GM13977 (cell line): Measurements from ENCODE around the gene MLLT10.

Experiments used
- DNase-seq: peaks from one replicate; pipeline ENCODE4 v3.0.0; 2012; ENCODE audit warnings: low spot score
- CTCF ChIP-seq: IDR thresholded peaks from 2 replicates; pipeline ENCODE4 v1.5.1; 2012; ENCODE audit warnings: mild to moderate bottlenecking, control low read depth; ENCODE audit not compliant: insufficient read depth; ENCODE audit errors: extremely low read depth, missing control alignments
- in situ Hi-C: fragments of 300-500 bp; cut with MboI; formaldehyde crosslinking; loops from one replicate; pipeline ENCODE4 v1.12.0; 2022; ENCODE audit warnings: low sequenced_read_pairs, low pct_unique_long_range_greater_than_20kb, mixed read lengths, inconsistent platforms; ENCODE audit not compliant: unreplicated experiment

The MLLT10 gene

GRCh38 chr10:21508706-21509331, 25.2 kb upstream of the MLLT10 start:
- no peak for DNase-seq
- no peak for TF ChIP-seq CTCF
- in situ Hi-C loops, result no loop called here

GRCh38 chr10:21509341-21510240, 24.4 kb upstream of the MLLT10 start:
- in situ Hi-C loops, result no loop called here
- TF ChIP-seq CTCF, result no peak

GRCh38 chr10:21510241-21511094, 23.6 kb upstream of the MLLT10 start:
- in situ Hi-C loops, result no loop called here
- peak; percentile 59 for DNase-seq
- no peak for TF ChIP-seq CTCF

More at GRCh38 chr10:21509341-21510240, 24.4 kb upstream of the MLLT10 start:
- no peak for DNase-seq

- DNase-seq, result no peak
- in situ Hi-C loops, result no loop called here
- TF ChIP-seq CTCF, result no peak
These were observed 22.9 kb upstream of the MLLT10 start for GRCh38 chr10:21511095-21511570.

DNA sequence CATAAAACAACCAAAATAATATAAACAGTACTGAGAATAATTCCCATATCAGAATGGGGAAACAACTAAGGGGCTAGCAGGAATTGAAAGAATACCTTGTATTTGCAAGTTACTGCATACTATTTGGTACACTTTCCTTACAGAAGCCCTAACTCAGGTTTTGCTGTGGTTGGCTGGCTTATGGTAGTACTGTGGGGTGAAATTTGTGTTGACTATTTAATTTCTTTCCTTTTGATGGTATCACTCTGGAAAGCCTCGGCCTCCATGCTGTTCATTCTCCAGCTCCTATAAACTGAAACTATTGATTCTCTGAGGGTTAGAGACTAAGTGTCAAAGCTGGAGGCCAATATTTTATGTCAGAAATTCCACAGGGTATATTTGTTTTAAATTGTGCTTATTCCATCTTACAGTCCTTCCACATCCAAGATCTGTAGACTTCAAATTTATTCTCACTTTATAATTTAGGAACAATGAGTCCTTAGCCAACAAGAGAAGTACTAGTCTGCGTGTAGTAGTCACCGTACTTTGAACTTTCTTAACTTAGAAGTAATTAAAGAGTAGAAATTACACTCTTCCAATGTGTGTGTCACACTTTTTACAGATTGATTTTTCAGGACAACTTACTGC, 22.0 kb upstream of the MLLT10 start:
- TF ChIP-seq CTCF, result no peak
- DNase-seq, result no peak
- in situ Hi-C loops, result no loop called here
